Vagina (tissue), 2 donors: Measurements from ENCODE around the gene COL5A1.

ENCODE experiments used
- POLR2AphosphoS5 ChIP-seq, 2 donors: sonication (generic); formaldehyde crosslinking; IDR thresholded peaks; one replicate each; pipeline ENCODE4 v1.9.0; 2017; ENCODE audit warnings: antibody characterized with exemption in 2 of 2, mild to moderate bottlenecking in 2 of 2, low read depth in 1 of 2; ENCODE audit not compliant: insufficient read depth in 1 of 2
- TF ChIP-seq, protein P1 (sequence below), 3 experiments: fragments of 450-650 bp in 2 of 3; fragments of 200-600 bp in 1 of 3; sonication (generic) in 1 of 3; IDR thresholded peaks; one replicate each; pipeline ENCODE4 v1.5.1; 2017 to 2019; ENCODE audit warnings: antibody characterized with exemption in 3 of 3, mild to moderate bottlenecking in 2 of 3, moderate library complexity in 2 of 3

DNA sequence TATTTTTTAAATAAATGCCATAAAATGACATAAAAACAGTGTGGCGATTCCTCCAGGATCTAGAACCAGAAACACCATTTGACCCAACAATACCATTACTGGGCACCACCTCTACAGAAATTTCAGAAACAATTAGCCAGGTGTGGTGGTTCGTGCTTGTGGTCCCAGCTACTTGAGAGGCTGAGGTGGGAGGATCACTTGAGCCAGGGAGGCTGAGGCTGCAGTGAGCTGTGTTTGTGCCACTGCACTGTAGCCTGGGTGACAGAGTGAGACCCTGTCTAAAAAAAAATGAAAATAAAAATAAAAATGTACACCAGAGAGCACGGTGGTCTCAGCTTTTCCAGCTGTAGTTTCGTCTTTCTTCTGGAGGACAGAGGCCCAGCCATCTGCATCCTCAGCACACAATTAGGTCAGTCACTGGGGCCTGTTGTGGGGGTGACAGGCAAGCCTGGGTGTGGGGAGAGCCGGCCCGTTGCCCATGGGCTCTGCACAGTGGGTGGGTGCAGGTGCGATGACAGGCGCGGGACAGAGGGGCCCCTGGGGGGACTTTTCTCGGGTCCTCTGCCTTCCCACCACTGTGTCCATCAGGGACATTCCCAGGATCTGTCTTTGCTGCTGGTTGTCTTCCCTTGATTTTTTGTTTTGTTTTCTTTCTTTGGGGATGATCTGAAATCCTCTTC lies 9.8 kb downstream of the COL5A1 start:
- TF ChIP-seq, protein P1, sequence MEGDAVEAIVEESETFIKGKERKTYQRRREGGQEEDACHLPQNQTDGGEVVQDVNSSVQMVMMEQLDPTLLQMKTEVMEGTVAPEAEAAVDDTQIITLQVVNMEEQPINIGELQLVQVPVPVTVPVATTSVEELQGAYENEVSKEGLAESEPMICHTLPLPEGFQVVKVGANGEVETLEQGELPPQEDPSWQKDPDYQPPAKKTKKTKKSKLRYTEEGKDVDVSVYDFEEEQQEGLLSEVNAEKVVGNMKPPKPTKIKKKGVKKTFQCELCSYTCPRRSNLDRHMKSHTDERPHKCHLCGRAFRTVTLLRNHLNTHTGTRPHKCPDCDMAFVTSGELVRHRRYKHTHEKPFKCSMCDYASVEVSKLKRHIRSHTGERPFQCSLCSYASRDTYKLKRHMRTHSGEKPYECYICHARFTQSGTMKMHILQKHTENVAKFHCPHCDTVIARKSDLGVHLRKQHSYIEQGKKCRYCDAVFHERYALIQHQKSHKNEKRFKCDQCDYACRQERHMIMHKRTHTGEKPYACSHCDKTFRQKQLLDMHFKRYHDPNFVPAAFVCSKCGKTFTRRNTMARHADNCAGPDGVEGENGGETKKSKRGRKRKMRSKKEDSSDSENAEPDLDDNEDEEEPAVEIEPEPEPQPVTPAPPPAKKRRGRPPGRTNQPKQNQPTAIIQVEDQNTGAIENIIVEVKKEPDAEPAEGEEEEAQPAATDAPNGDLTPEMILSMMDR (IDR thresholded peaks at IDR 0.05), result no peak
- no peak for TF ChIP-seq POLR2AphosphoS5 (IDR thresholded peaks at IDR 0.05; ENCODE audit: insufficient read depth in 1 of 2, low read depth in 1 of 2)
